HL-60 (cell line): ENCODE results near the gene CARM1.

Experiments
- DNase-seq, 2 experiments: peaks; one replicate each; pipeline ENCODE4 v3.0.0-alpha.2; 2010 to 2020; ENCODE audit warnings: low read depth in 1 of 2, low spot score in 1 of 2
- H3K27ac ChIP-seq: fragments of 250-450 bp; sonication (Bioruptor Pico); replicated peaks from 2 replicates; pipeline ENCODE4 v1.5.1; 2020; ENCODE audit warnings: mild to moderate bottlenecking, moderate library complexity
- H3K27me3 ChIP-seq: fragments of 250-450 bp; sonication (Bioruptor Pico); 2 replicates; pipeline ENCODE4 v1.5.1; 2021; ENCODE audit warnings: mild to moderate bottlenecking, moderate library complexity; ENCODE audit not compliant: insufficient read depth, poor library complexity, severe bottlenecking
- H3K4me3 ChIP-seq: replicated peaks from 2 replicates; pipeline ENCODE4 v1.5.1; 2011; ENCODE audit warnings: mild to moderate bottlenecking, control low read depth, low read length; ENCODE audit not compliant: insufficient read depth
- CTCF ChIP-seq: IDR thresholded peaks from one replicate; pipeline ENCODE4 v1.5.1; 2011; ENCODE audit warnings: low read length, control low read depth, inconsistent platforms; ENCODE audit not compliant: insufficient read depth
- GABPA ChIP-seq: IDR thresholded peaks from 2 replicates; pipeline ENCODE4 v1.6.1; 2012; ENCODE audit warnings: low read depth
- POLR2AphosphoS5 ChIP-seq: IDR thresholded peaks from 2 replicates; pipeline ENCODE4 v1.6.1; 2012; ENCODE audit warnings: low read depth
- REST ChIP-seq: IDR thresholded peaks from 2 replicates; pipeline ENCODE4 v1.6.1; 2012; ENCODE audit warnings: low read depth; ENCODE audit not compliant: insufficient replicate concordance
- SPI1 ChIP-seq: IDR thresholded peaks from 2 replicates; pipeline ENCODE4 v1.6.1; 2012; ENCODE audit warnings: low read depth, mild to moderate bottlenecking, borderline replicate concordance

Gene CARM1

GRCh38 chr19:10830370-10830769 is 41.0 kb upstream of the CARM1 start:
- no peak overlapping the region for H3K4me3 ChIP-seq
- no peak overlapping the region for H3K27ac ChIP-seq
- no peak for TF ChIP-seq CTCF
- TF ChIP-seq GABPA = no peak
- no peak for TF ChIP-seq POLR2AphosphoS5
- TF ChIP-seq SPI1 = no peak
- no peak for TF ChIP-seq REST
- no peak for DNase-seq
- no peaks in the 10 kb centered on the region for H3K27me3 ChIP-seq

GRCh38 chr19:10830931-10831779 is 40.2 kb upstream of the CARM1 start:
- TF ChIP-seq GABPA (no peak), POLR2AphosphoS5 (no peak), REST (no peak), CTCF (no peak), SPI1 (no peak)
- H3K4me3 ChIP-seq = no peak overlapping the region
- DNase-seq = no peak
- no peak overlapping the region for H3K27ac ChIP-seq
- H3K27me3 ChIP-seq = no peaks in the 10 kb centered on the region

- DNase-seq = no peak
- no peak overlapping the region for H3K4me3 ChIP-seq
- H3K27me3 ChIP-seq = no peaks in the 10 kb centered on the region
- H3K27ac ChIP-seq = no peak overlapping the region
- no peak for TF ChIP-seq SPI1
- no peak for TF ChIP-seq GABPA
- TF ChIP-seq POLR2AphosphoS5 = peak; percentile 40; the same call in 1 of the 2 replicates
- TF ChIP-seq CTCF = no peak
- no peak for TF ChIP-seq REST
These were observed 39.1 kb upstream of the CARM1 start for GRCh38 chr19:10831987-10832938.
